A673 (cell line): ENCODE measurements around the gene DLG2. TPM values are rescaled to one million over a fixed set of nuclear protein-coding genes. Genes with fewer than 3 reads are reported as not detected.
A peak's percentile ranks its signal among the peaks of the same experiment; 100 is the strongest.

ENCODE experiments used
- BruUV-seq: library from RNA; stranded (reverse); fragments of 400-500 nt; replicated peaks from 2 replicates; lab custom pipeline; 2021; lab: Mats Ljungman, UMichigan
- CTCF ChIA-PET: fragments of 300-600 bp; sonication (Branson Sonifier 250); formaldehyde crosslinking; loops from one replicate; lab custom pipeline; 2022; ENCODE audit warnings: antibody characterized with exemption; lab: Charles Lee
- POLR2A ChIA-PET: fragments of 300-600 bp; sonication (Branson Sonifier 250); formaldehyde crosslinking; loops from one replicate; lab custom pipeline; 2022; ENCODE audit warnings: antibody characterized with exemption; ENCODE audit not compliant: low non-redundant PET; lab: Charles Lee
- DNase-seq: peaks from one replicate; pipeline ENCODE4 v3.0.0-alpha.2; 2015; ENCODE audit warnings: low spot score
- H3K27ac ChIP-seq: fragments of 200-600 bp; sonication (generic); 2 replicates; pipeline ENCODE4 v1.5.1; 2016; ENCODE audit warnings: mixed run types, low read depth, mild to moderate bottlenecking, mixed read lengths, antibody characterized with exemption, low read length; ENCODE audit not compliant: poor library complexity, severe bottlenecking
- H3K27me3 ChIP-seq: fragments of 200-600 bp; sonication (generic); replicated peaks from 2 replicates; pipeline ENCODE4 v1.6.1; 2017; ENCODE audit warnings: mixed run types, low read depth, mild to moderate bottlenecking, mixed read lengths, antibody characterized with exemption, low read length; ENCODE audit not compliant: insufficient read depth, poor library complexity
- H3K36me3 ChIP-seq: fragments of 200-600 bp; sonication (generic); 2 replicates; pipeline ENCODE4 v1.6.1; 2016; ENCODE audit warnings: mixed run types, mild to moderate bottlenecking, mixed read lengths, antibody characterized with exemption, low read length; ENCODE audit not compliant: insufficient read depth, poor library complexity, severe bottlenecking
- H3K4me1 ChIP-seq: fragments of 200-600 bp; sonication (generic); 2 replicates; pipeline ENCODE4 v1.6.1; 2017; ENCODE audit warnings: mixed run types, mild to moderate bottlenecking, mixed read lengths, antibody characterized with exemption, low read length; ENCODE audit not compliant: insufficient read depth, poor library complexity, severe bottlenecking
- H3K4me3 ChIP-seq: fragments of 200-600 bp; sonication (generic); 2 replicates; pipeline ENCODE4 v1.5.1; 2016; ENCODE audit warnings: low read depth, mixed run types, mild to moderate bottlenecking, mixed read lengths, low read length; ENCODE audit not compliant: poor library complexity, severe bottlenecking
- H3K9me3 ChIP-seq: fragments of 200-600 bp; sonication (generic); 2 replicates; pipeline ENCODE4 v1.6.1; 2016; ENCODE audit warnings: mixed run types, low read depth, mild to moderate bottlenecking, mixed read lengths, antibody characterized with exemption, low read length; ENCODE audit not compliant: poor library complexity, severe bottlenecking
- CTCF ChIP-seq: fragments of 300-800, 200-600 bp; sonication (generic); conservative IDR thresholded peaks from 2 replicates; pipeline ENCODE4 v1.5.1; 2017; ENCODE audit warnings: low read depth, mild to moderate bottlenecking, antibody characterized with exemption, low read length, moderate library complexity, mixed read lengths
- EZH2 ChIP-seq: fragments of 200-600 bp; sonication (generic); IDR thresholded peaks from 2 replicates; pipeline ENCODE4 v1.6.1; 2017; ENCODE audit warnings: borderline replicate concordance, low read depth, mild to moderate bottlenecking, mixed read lengths, antibody characterized with exemption, low read length; ENCODE audit not compliant: poor library complexity, severe bottlenecking
- intact Hi-C: fragments of 100-400 bp; cut with micrococcal nuclease; formaldehyde crosslinking; loops from one replicate; pipeline ENCODE4 v1.10.0; 2022; ENCODE audit not compliant: unreplicated experiment
- total RNA-seq: library from RNA; stranded (reverse); gene quantifications from 2 replicates; pipeline ENCODE4 v1.2.3, GENCODE V29; 2021

DLG2 gene
- total RNA-seq, 1 experiment from 2014 or later: 277 TPM

DNA sequence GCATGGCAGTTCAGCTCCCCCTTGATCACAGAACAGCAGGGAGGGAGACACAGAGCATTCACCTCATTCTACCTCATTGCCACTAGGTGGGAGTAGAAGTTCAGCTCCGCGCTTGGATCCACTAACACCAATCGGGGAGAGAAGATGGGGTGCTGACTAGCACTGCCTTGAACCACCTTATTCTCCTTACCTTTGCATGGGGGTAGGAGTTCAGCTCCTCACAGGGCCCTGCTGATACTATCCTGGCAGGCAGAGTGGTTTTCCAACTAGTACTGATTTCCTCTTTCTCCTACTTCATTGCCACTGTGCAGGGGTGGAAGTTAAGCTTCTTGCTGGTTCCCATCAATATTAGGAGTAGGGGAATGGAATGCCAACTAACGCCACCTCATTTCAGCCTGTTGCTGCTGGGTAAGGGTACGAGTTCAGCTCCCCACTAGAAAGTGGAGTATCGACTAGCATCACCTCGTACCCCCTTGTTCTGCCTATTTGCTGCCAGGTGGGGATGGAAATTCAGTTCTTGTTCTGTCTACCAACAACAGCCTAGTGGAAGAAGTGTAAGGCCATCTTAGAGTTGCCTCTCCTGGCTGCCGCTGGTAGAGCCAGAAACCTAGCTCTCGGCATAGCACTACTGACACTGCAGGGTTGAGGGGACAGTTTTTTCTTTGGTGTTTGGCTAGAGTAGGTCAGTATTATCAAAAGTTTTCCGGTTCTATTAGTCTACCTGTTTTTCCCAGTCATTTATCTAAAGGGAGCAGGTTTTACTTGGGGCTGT lies 1790.1 kb downstream of the DLG2 start:
- BruUV-seq: no TSS peak
- no peak overlapping the region for H3K4me3 ChIP-seq
- H3K36me3 ChIP-seq: no peaks in the 10 kb centered on the region
- peaks cover 34% of the 10 kb centered on the region for H3K27me3 ChIP-seq
- H3K27ac ChIP-seq: no peak overlapping the region
- intact Hi-C loops: loop anchor here (1.0 to 10.0 kb wide), 6 partner anchors 138 to 878 kb away; no protein-coding TSS in a partner anchor
- CTCF ChIA-PET: interaction anchor here (0.5 to 1.6 kb wide), 13 partner anchors 9 to 687 kb away, joined by 3 to 13 read pairs (median 6); no protein-coding TSS in a partner anchor
- no peaks in the 10 kb centered on the region for H3K4me1 ChIP-seq
- H3K9me3 ChIP-seq: no peaks in the 10 kb centered on the region
- TF ChIP-seq CTCF: peak; percentile 93
- no peak for TF ChIP-seq EZH2
- POLR2A ChIA-PET: no interaction called here
- DNase-seq: peak; percentile 77

GRCh38 chr11:83836065-83836464 lies 1791.1 kb downstream of the DLG2 start:
- intact Hi-C loops: loop anchor here (2.0 to 10.0 kb wide), 5 partner anchors 139 to 879 kb away; no protein-coding TSS in a partner anchor
- no peak for TF ChIP-seq EZH2
- TF ChIP-seq CTCF: no peak
- Histone ChIP-seq H3K36me3 (no peaks in the 10 kb centered on the region), H3K9me3 (no peaks in the 10 kb centered on the region), H3K4me3 (no peak overlapping the region), H3K27ac (no peak overlapping the region), H3K27me3 (peaks cover 28% of the 10 kb centered on the region), H3K4me1 (no peaks in the 10 kb centered on the region)
- no peak for DNase-seq
- BruUV-seq: no TSS peak
- ChIA-PET POLR2A (no interaction called here), CTCF (interaction anchor here (0.5 to 1.6 kb wide), 12 partner anchors 8 to 688 kb away, joined by 3 to 13 read pairs (median 5); no protein-coding TSS in a partner anchor)

GRCh38 chr11:83835423-83835822 lies 1791.7 kb downstream of the DLG2 start:
- intact Hi-C loops: loop anchor here (10.0 kb wide), 2 partner anchors 139 to 879 kb away; no protein-coding TSS in a partner anchor
- CTCF ChIA-PET: no interaction called here
- TF ChIP-seq CTCF (no peak), EZH2 (no peak)
- Histone ChIP-seq H3K4me3 (no peak overlapping the region), H3K9me3 (no peaks in the 10 kb centered on the region), H3K36me3 (no peaks in the 10 kb centered on the region), H3K27ac (no peak overlapping the region), H3K4me1 (no peaks in the 10 kb centered on the region), H3K27me3 (peaks cover 21% of the 10 kb centered on the region)
- no peak for DNase-seq
- POLR2A ChIA-PET: no interaction called here
- no TSS peak for BruUV-seq
